ENCODE measurements around the gene THEM5. TPM values are rescaled to one million over a fixed set of nuclear protein-coding genes. Genes with fewer than 3 reads are reported as not detected.

The THEM5 gene
- total RNA-seq, 1 experiment from 2014 or later: not detected

GRCh38 chr1:151849126-151849525 lies 4.4 kb downstream of the THEM5 start:
- CTCF ChIA-PET: interaction anchor here (0.7 to 4.7 kb wide), 6 partner anchors 9 to 164 kb away, joined by 3 to 26 read pairs (median 4); partner anchors contain the start of gene C2CD4D

GRCh38 chr1:151847867-151848596 lies 5.5 kb downstream of the THEM5 start:
- ChIA-PET POLR2A (interaction anchor here (0.5 to 1.7 kb wide), 5 partner anchors 10 to 353 kb away, joined by 3 to 7 read pairs (median 4); no protein-coding TSS in a partner anchor), CTCF (interaction anchor here (0.6 to 4.7 kb wide), 7 partner anchors 8 to 339 kb away, joined by 3 to 26 read pairs (median 4); partner anchors contain the start of gene C2CD4D)
- intact Hi-C loops (cut with micrococcal nuclease): no loop called here
- H3K9me3 Mint-ChIP-seq (ENCODE audit: unreplicated experiment): no peaks in the 10 kb centered on the region
- no peak overlapping the region for H3K4me3 Mint-ChIP-seq (ENCODE audit: unreplicated experiment)
- peaks cover 16% of the 10 kb centered on the region for H3K4me1 Mint-ChIP-seq (ENCODE audit: insufficient read depth, unreplicated experiment)
- no peak for TF ChIP-seq CTCF (IDR thresholded peaks at IDR 0.05; ENCODE audit: unreplicated experiment)
- H3K27me3 Mint-ChIP-seq (ENCODE audit: insufficient read depth, unreplicated experiment): peaks cover 16% of the 10 kb centered on the region
- no peaks in the 10 kb centered on the region for H3K36me3 Mint-ChIP-seq (ENCODE audit: insufficient read depth, unreplicated experiment)
- BruUV-seq (replicated peaks): no TSS peak
- no peak overlapping the region for H3K27ac Mint-ChIP-seq (ENCODE audit: low read depth, unreplicated experiment)
- DNase-seq (ENCODE audit: unreplicated experiment): no peak

More at GRCh38 chr1:151849126-151849525, 4.4 kb downstream of the THEM5 start:
- no peak for DNase-seq (ENCODE audit: unreplicated experiment)
- no peaks in the 10 kb centered on the region for H3K36me3 Mint-ChIP-seq (ENCODE audit: insufficient read depth, unreplicated experiment)
- no peak overlapping the region for H3K27ac Mint-ChIP-seq (ENCODE audit: low read depth, unreplicated experiment)
- peaks cover 16% of the 10 kb centered on the region for H3K4me1 Mint-ChIP-seq (ENCODE audit: insufficient read depth, unreplicated experiment)
- BruUV-seq (replicated peaks): no TSS peak
- no peak overlapping the region for H3K4me3 Mint-ChIP-seq (ENCODE audit: unreplicated experiment)
- H3K9me3 Mint-ChIP-seq (ENCODE audit: unreplicated experiment): no peaks in the 10 kb centered on the region
- TF ChIP-seq CTCF (IDR thresholded peaks at IDR 0.05; ENCODE audit: unreplicated experiment): no peak
- H3K27me3 Mint-ChIP-seq (ENCODE audit: insufficient read depth, unreplicated experiment): peaks cover 16% of the 10 kb centered on the region
- intact Hi-C loops (cut with micrococcal nuclease): no loop called here
- POLR2A ChIA-PET: interaction anchor here (1.4 to 1.7 kb wide), 2 partner anchors 9 to 86 kb away, joined by 4 to 7 read pairs; partner anchors contain the start of gene MRPL9

DNA sequence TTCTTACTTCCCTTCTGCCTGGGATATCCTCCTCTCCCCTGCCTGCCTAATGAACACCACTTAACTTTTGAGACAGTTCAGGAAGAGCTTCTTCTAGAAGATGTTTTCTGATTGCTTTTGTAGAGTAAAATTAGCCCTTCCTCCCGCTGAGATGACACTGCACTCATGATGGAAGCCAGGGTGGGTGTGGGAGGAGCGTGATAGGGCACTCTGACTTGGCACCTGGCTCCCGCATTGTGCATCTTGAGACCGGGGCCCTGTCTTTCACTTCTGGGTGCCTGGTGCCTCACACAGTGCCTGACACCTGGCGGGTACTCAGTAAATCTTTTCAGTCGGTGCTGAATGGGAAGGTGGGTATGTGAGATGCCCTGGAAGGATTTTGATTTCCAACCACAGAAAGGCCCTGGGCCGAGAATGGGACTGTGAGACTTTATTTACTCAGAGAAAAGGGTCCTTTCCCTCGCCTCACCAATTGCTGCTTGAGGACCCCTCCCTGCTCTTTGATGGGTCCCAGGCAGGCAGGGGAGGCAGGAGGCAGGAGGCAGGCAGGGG lies 6.8 kb downstream of the THEM5 start:
- H3K36me3 Mint-ChIP-seq (ENCODE audit: insufficient read depth, unreplicated experiment): no peaks in the 10 kb centered on the region
- DNase-seq (ENCODE audit: unreplicated experiment): no peak
- POLR2A ChIA-PET: interaction anchor here (0.6 to 1.6 kb wide), 13 partner anchors 10 to 304 kb away, joined by 3 to 10 read pairs (median 4); no protein-coding TSS in a partner anchor
- TF ChIP-seq CTCF (IDR thresholded peaks at IDR 0.05; ENCODE audit: unreplicated experiment): no peak
- H3K4me3 Mint-ChIP-seq (ENCODE audit: unreplicated experiment): no peak overlapping the region
- BruUV-seq (replicated peaks): no TSS peak
- intact Hi-C loops (cut with micrococcal nuclease): no loop called here
- H3K27me3 Mint-ChIP-seq (ENCODE audit: insufficient read depth, unreplicated experiment): peaks cover 10% of the 10 kb centered on the region
- H3K9me3 Mint-ChIP-seq (ENCODE audit: unreplicated experiment): no peaks in the 10 kb centered on the region
- peaks cover 16% of the 10 kb centered on the region for H3K4me1 Mint-ChIP-seq (ENCODE audit: insufficient read depth, unreplicated experiment)
- CTCF ChIA-PET: interaction anchor here (0.7 to 4.7 kb wide), 10 partner anchors 10 to 250 kb away, joined by 3 to 26 read pairs (median 4); no protein-coding TSS in a partner anchor
- peak overlapping the region; percentile 39 for H3K27ac Mint-ChIP-seq (ENCODE audit: low read depth, unreplicated experiment)

DNA sequence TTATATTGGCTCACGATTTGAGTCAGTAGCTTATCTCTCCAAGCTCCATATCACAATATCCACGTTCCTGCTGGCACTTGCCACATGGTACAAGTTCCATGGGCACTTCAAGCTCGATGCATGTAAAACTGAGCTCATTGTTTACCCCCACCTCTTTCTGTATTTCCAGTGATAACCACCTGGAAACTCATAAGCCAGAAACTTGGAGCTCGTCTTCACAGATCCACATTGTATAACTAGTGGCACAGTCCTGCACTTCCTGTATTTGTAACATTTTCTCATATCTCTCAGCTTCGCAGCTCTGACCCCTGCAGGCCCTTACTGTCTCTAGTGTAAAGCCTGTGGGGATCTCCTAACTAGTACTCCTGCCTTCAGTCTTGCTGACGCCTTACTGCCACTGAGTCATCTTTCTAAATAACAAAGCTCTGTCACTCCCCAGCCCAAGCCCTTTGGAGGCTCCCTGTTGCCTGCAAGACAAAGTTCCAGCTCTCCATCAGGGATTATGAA lies 7.4 kb downstream of the THEM5 start:
- peak; percentile 68 for DNase-seq (ENCODE audit: unreplicated experiment)
- TF ChIP-seq CTCF (IDR thresholded peaks at IDR 0.05; ENCODE audit: unreplicated experiment): peak; percentile 19
- peaks cover 4% of the 10 kb centered on the region for H3K27me3 Mint-ChIP-seq (ENCODE audit: insufficient read depth, unreplicated experiment)
- H3K9me3 Mint-ChIP-seq (ENCODE audit: unreplicated experiment): no peaks in the 10 kb centered on the region
- H3K27ac Mint-ChIP-seq (ENCODE audit: low read depth, unreplicated experiment): peak overlapping the region; percentile 39
- H3K36me3 Mint-ChIP-seq (ENCODE audit: insufficient read depth, unreplicated experiment): no peaks in the 10 kb centered on the region
- peaks cover 17% of the 10 kb centered on the region for H3K4me1 Mint-ChIP-seq (ENCODE audit: insufficient read depth, unreplicated experiment)
- POLR2A ChIA-PET: interaction anchor here (0.6 to 1.6 kb wide), 16 partner anchors 9 to 305 kb away, joined by 3 to 10 read pairs (median 4); no protein-coding TSS in a partner anchor
- H3K4me3 Mint-ChIP-seq (ENCODE audit: unreplicated experiment): no peak overlapping the region
- intact Hi-C loops (cut with micrococcal nuclease): no loop called here
- CTCF ChIA-PET: interaction anchor here (0.5 to 4.7 kb wide), 15 partner anchors 10 to 311 kb away, joined by 3 to 26 read pairs (median 3); no protein-coding TSS in a partner anchor
- BruUV-seq (replicated peaks): no TSS peak

All from MCF 10A (cell line).